Activated naive CD8-positive, alpha-beta T cell treated with anti-CD3 and anti-CD28 coated beads, Interleukin-2, amount 10 ng/mL, durations not matched to agents 7 days and 5 days (primary cell): ENCODE results near the gene CXorf58. TPM values are rescaled to one million over a fixed set of nuclear protein-coding genes. Genes with fewer than 3 reads are reported as not detected.
"Not testable (repeated sequence)": the region's sequence is repeated elsewhere in the genome, so short reads cannot be mapped to it uniquely, and the experiment has no call there.

Experiments
- ATAC-seq: fragments of 150-1000 bp; cut with Tn5 transposase; one replicate; pipeline ENCODE4 v1.10.0; 2021; ENCODE audit warnings: low read depth, moderate library complexity
- POLR2A ChIA-PET: fragments of 350-600 bp; sonication (Branson Sonifier 250); formaldehyde crosslinking; loops from one replicate; lab custom pipeline; 2021; ENCODE audit warnings: antibody characterized with exemption; lab: Charles Lee
- DNase-seq: peaks from one replicate; pipeline ENCODE4 v3.0.0; 2021
- H3K27ac Mint-ChIP-seq: one replicate; pipeline ENCODE4 v1.8.0; 2022; ENCODE audit warnings: mild to moderate bottlenecking, mixed read lengths
- H3K27me3 Mint-ChIP-seq: one replicate; pipeline ENCODE4 v1.8.0; 2022; ENCODE audit warnings: mild to moderate bottlenecking, moderate library complexity, mixed read lengths
- H3K36me3 Mint-ChIP-seq: one replicate; pipeline ENCODE4 v1.8.0; 2021; ENCODE audit warnings: mild to moderate bottlenecking, mixed read lengths
- H3K4me1 Mint-ChIP-seq: one replicate; pipeline ENCODE4 v1.8.0; 2021; ENCODE audit warnings: mixed read lengths
- H3K4me3 Mint-ChIP-seq: one replicate; pipeline ENCODE4 v1.8.0; 2022; ENCODE audit warnings: mild to moderate bottlenecking, moderate library complexity, mixed read lengths
- H3K9me3 Mint-ChIP-seq: one replicate; pipeline ENCODE4 v1.8.0; 2021; ENCODE audit warnings: mixed read lengths
- total RNA-seq, 2 experiments: library from RNA; stranded (reverse); gene quantifications; one replicate each; pipeline ENCODE4 v1.2.3, GENCODE V29; 2021

CXorf58 gene, protein sequence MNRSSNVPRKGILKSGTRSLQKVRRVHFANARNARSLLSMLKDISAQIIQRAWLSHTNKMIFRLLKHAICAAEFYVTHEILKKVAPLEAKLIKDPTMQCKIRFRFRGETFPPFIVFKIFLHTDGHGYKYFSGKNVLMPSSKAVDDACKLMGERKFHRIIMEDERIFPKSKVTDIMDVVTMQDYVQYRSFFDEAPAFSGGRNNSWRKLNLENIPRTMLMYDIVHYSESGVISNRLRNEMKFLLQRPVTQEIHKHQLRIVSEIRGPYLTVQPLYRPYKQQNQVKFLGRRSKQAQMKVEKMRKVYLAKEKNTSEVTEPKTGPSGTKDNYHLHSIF
- not detected for total RNA-seq

DNA sequence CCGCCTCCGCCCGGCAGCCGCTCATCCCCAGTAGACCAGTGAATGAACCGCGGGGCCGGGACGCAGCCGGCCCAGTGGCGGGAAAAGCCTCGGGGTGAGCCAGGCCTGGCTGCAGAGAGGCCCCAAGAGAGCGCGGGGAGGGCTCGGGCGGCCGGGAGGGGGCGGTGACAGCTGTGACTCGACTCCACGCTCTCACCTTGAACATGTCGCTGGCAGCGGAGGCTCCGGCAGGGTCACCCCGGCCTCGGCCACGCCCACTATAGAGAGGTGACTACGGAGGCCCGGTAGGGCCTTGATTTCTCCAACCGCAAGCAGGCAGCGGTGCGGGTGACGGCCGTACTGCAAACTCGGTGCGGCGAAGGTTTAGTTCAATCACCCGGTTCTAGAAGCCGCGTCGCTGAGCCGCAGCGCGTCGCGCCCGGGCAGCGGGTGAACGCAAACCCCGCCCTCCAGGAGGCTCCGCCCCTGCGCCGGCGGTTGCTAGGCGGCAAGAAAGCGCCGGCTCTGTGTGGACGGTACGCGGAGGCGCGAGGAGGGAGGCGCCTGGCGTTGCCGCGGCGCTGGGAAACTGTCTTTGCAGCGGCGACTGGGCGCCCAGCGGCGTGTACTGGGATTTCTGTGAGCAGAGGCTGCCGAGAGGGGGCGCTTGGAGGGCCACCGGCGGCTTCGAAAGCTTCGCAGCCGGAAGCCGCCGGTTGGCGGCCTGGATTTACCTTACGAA, at the start of gene CXorf58, which contains the start of gene APOO:
Gene CXorf58, plus strand, starts transcription at position 509 of the 721 bp plus-strand sequence. CDS start 2,297 bp downstream, outside the sequence.
Gene APOO, minus strand, starts transcription at position 441 of the 721 bp plus-strand sequence. Its CDS starts 236 bp downstream, at position 205.
- DNase-seq (peak; percentile 91), ATAC-seq (peak; percentile 96)
- Mint-ChIP-seq H3K4me1 (peaks cover 11% of the 10 kb centered on the region), H3K27me3 (no peaks in the 10 kb centered on the region), H3K4me3 (peak within 1 kb of the TSS; percentile 84), H3K27ac (peak within 1 kb of the TSS; percentile 89), H3K36me3 (no peaks in the 10 kb centered on the region), H3K9me3 (no peaks in the 10 kb centered on the region)
- POLR2A ChIA-PET: interaction anchor here (0.5 to 4.5 kb wide), 13 partner anchors 22 to 208 kb away, joined by 3 to 35 read pairs (median 4); partner anchors contain the start of genes ACOT9, EIF2S3 and SAT1

DNA sequence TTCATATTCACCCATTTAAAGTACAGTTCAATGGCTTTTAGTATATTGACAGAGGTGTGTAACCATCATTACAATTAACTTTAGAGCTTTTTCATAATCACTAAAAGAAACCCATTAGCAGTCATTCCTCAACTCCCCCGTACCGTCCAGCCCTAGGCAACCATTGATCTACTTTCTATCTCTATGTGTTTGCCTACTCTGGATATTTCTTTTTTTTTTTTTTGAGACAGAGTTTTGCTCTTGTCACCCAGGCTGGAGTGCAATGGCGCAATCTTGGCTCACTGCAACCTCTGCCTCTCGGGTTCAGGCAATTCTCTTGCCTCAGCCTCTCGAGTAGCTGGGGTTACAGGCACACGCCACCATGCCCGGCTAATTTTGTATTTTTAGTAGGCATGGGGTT, 48.6 kb upstream of the CXorf58 start:
- H3K27ac Mint-ChIP-seq, ATAC-seq, H3K9me3 Mint-ChIP-seq, H3K27me3 Mint-ChIP-seq, H3K4me1 Mint-ChIP-seq, DNase-seq, POLR2A ChIA-PET, H3K4me3 Mint-ChIP-seq: not testable (repeated sequence)
- peaks cover 11% of the 10 kb centered on the region for H3K36me3 Mint-ChIP-seq

DNA sequence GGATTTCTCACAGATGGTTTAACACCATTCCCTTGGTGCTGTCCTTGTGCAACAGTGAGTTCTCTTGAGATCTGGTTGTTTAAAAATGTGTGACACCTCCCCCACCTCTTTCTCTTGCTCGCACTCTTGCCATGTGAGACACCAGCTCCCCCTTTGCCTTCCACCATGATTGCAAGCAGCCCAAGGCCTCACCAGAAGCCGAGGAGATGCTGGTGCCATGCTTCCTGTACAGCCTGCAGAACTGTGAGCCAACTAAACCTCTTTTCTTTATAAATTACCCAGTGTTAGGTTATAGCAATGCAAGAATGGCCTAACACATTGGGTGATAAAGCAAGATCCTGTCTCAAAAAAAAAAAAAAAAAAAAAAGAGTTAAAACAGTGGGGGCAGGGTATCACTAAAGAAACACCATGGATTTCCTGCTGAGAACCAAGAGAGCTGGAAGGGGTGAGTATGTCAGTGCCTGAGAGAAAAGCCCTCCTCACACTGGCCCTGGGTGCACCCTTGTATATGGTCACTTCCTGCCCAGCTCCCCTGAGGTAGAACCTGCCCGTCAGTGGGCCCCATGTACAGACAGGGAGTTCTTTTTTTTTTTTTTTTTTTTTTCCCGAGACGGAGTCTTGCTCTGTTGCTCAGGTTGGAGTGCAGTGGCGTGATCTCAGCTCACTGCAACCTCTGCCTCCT, 46.5 kb upstream of the CXorf58 start:
- Mint-ChIP-seq H3K27me3 (no peaks in the 10 kb centered on the region), H3K9me3 (no peaks in the 10 kb centered on the region), H3K4me3 (no peak overlapping the region), H3K27ac (peak overlapping the region; percentile 78), H3K4me1 (no peaks in the 10 kb centered on the region), H3K36me3 (peaks cover 13% of the 10 kb centered on the region)
- POLR2A ChIA-PET: interaction anchor here (1.0 to 1.2 kb wide), 2 partner anchors 45 to 78 kb away, joined by 5 to 6 read pairs; partner anchors contain the start of gene SAT1
- peak; percentile 92 for ATAC-seq
- DNase-seq: no peak

DNA sequence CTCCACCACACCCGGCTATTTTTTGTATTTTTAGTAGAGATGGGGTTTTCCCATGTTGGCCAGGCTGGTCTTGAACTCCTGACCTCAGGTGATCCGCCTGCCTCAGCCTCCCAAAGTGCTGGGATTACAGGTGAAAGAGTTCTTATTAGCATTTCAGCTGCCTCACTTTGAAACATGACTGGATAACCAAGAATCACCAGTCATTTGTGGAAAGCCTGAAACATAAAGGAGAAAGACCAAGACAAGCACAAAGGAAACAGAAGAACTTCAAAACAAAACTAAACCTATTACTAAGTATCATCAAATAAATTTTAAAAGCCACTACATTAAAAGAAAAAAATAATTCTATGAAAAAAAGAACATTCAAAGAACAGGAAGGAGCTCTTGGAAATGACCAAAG, 45.9 kb upstream of the CXorf58 start:
- not testable (repeated sequence) for H3K9me3 Mint-ChIP-seq, ATAC-seq, H3K4me1 Mint-ChIP-seq, DNase-seq, H3K27me3 Mint-ChIP-seq, H3K4me3 Mint-ChIP-seq
- POLR2A ChIA-PET: interaction anchor here (0.5 to 1.2 kb wide), 3 partner anchors 37 to 78 kb away, joined by 5 to 6 read pairs (median 6); partner anchors contain the start of gene SAT1
- Mint-ChIP-seq H3K36me3 (peaks cover 11% of the 10 kb centered on the region), H3K27ac (peak overlapping the region; percentile 38)

DNA sequence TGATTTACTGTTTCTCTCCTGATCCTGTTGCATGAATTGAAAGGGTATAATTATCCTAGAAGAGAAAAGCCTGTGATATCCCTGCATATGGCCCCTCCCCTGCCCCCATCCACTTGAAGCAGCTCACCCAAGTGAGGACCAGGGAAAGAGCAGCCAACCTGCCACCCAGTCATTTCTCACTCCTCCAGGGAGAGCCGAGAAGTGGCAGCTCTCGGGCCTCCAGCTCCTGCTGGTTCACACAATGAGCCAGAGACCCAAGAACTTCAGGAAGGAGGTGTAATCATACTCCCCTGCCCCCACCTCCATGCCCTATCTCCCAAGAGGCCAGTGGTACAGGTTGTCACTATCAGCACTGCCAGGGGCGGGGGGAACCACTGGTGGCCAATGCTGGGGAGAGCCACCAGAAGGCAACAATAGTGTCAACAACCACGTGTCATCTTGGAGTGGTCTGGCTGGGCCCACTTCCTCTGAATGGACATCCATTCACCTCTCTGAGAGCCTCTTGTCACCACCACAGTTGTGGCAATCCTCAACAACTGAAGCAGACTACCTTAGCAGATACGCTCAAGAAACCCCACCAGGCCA, 43.0 kb upstream of the CXorf58 start:
- no peak overlapping the region for H3K4me3 Mint-ChIP-seq
- no peaks in the 10 kb centered on the region for H3K27me3 Mint-ChIP-seq
- no peaks in the 10 kb centered on the region for H3K4me1 Mint-ChIP-seq
- no peak for ATAC-seq
- POLR2A ChIA-PET: interaction anchor here (0.5 kb wide), 1 partner anchor 118 kb away, joined by 3 read pairs; no protein-coding TSS in a partner anchor
- no peak overlapping the region for H3K27ac Mint-ChIP-seq
- peaks cover 11% of the 10 kb centered on the region for H3K36me3 Mint-ChIP-seq
- no peak for DNase-seq
- H3K9me3 Mint-ChIP-seq: no peaks in the 10 kb centered on the region

DNA sequence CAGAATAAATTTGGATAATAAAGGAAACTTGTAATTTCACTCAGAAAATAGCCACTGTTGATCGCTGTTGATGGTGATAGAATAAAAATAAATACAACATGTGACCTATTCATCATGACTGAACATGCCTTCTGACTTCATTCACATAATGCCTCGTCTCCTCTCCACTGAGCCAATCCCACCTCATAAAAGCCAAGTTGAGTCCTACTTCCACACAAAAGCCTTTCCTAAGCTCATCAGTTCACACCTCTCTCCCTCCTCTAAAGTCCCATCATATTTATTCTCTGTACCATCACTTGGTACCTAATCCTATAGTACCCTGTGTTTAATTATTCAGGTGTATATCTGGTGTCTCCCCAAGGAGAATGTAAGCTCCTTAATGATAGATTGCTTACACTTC, 37.8 kb upstream of the CXorf58 start:
- Mint-ChIP-seq H3K27me3 (no peaks in the 10 kb centered on the region), H3K4me1 (no peaks in the 10 kb centered on the region), H3K27ac (no peak overlapping the region), H3K4me3 (no peak overlapping the region), H3K36me3 (peaks cover 13% of the 10 kb centered on the region), H3K9me3 (no peaks in the 10 kb centered on the region)
- ATAC-seq (no peak), DNase-seq (no peak)
- POLR2A ChIA-PET: interaction anchor here (0.5 kb wide), 1 partner anchor 186 kb away, joined by 3 read pairs; no protein-coding TSS in a partner anchor

DNA sequence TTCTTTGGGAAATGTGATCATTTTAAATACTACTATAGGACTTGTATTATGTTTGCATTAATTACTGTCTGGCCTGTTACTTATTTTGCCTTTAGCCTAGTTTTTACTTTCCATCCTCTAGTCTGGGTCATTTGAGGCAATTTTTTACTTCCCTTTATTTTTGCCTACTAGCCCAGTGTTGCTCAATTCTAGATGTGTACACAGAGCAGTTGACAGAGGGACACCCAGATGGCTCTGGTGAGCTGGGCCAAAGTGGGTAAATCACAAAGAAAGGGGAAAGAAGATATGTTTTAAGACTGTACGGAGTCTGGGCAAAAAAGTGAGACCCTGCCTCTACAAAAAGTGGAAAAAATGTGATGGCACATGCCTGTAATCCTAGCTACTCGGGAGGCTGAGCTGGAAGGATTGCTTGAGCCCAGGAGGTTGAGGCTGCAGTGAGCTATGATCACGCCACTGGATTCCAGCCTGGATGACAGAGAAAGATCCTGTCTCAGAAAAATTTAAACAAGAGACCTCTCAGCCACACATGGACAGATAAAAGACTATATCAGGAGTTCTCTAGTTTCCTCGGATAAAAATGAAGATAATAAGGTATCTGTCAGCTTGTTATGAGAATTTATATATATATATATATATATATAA, 35.8 kb upstream of the CXorf58 start:
- DNase-seq: no peak
- H3K27ac Mint-ChIP-seq: no peak overlapping the region
- no peaks in the 10 kb centered on the region for H3K4me1 Mint-ChIP-seq
- POLR2A ChIA-PET: no interaction called here
- H3K36me3 Mint-ChIP-seq: peaks cover 11% of the 10 kb centered on the region
- H3K9me3 Mint-ChIP-seq: no peaks in the 10 kb centered on the region
- no peak overlapping the region for H3K4me3 Mint-ChIP-seq
- no peaks in the 10 kb centered on the region for H3K27me3 Mint-ChIP-seq
- ATAC-seq: no peak

DNA sequence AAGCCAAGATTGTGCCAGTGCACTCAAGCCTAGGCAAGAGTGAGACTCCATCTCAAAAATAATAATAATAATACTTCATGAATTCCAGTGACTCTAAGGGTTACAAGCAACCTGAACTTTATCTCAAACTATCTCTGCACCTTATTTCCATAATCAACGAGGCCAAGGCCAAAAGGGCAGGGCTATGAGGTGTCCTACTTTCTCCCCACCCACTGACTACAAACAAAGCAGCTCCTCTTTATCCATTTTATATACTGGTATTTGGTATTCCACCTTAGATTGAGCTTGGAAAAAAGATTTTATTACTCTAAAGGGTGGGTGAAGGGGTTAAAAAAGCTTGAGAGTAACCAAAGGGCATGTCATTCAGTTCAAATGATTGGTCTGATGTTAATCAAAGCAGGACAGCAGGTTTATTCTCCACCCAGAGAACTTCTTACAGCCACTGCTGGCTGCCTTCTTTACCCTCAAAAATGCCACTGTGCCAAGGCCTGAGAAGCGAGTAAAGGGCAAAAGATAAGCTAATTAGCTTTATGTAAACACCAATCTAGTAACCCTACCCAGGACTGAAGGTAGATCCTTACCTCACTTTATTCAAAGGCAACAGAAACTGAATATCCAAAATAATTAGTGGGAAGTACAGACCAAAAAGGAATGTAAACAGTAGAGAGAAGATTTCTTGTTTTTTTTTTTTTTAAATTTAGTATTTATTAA, 28.3 kb upstream of the CXorf58 start:
- ATAC-seq (no peak), DNase-seq (no peak)
- Mint-ChIP-seq H3K9me3 (no peaks in the 10 kb centered on the region), H3K36me3 (peaks cover 2% of the 10 kb centered on the region), H3K27ac (no peak overlapping the region), H3K27me3 (no peaks in the 10 kb centered on the region), H3K4me3 (no peak overlapping the region), H3K4me1 (peaks cover under 1% of the 10 kb centered on the region)
- POLR2A ChIA-PET: no interaction called here

DNA sequence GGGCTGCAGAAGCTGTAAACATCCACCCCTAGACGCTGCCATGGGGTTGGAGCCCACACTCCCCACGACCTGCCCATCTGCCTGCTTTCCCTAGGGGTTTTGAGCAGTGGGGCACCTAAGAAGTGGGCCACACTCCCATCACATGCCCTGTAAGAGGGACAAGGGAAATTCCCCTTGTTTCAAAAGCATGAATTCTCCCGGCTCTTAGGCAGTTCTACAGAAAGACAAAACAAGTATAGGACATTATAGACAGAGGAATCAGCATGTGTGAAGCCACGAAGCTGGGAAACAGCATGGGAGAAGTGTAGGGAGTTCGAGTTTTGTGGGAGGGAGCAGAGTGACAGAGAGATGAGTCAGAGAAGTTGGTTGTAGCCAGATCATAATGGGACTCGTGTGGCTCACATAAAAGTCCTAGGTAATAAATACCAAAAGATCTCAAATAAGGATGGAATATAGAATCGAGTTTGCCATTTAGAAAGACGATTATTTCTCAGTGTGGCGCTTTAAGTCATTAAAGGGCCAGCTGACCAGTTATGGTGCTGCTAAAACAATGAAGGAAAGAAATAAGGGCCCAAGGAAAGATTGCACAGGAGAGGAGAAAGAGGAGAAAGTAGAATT, 24.0 kb upstream of the CXorf58 start:
- H3K27ac Mint-ChIP-seq: no peak overlapping the region
- no peaks in the 10 kb centered on the region for H3K27me3 Mint-ChIP-seq
- peaks cover 5% of the 10 kb centered on the region for H3K4me1 Mint-ChIP-seq
- POLR2A ChIA-PET: no interaction called here
- ATAC-seq: no peak
- H3K9me3 Mint-ChIP-seq: no peaks in the 10 kb centered on the region
- H3K4me3 Mint-ChIP-seq: no peak overlapping the region
- H3K36me3 Mint-ChIP-seq: peaks cover 5% of the 10 kb centered on the region
- DNase-seq: no peak

DNA sequence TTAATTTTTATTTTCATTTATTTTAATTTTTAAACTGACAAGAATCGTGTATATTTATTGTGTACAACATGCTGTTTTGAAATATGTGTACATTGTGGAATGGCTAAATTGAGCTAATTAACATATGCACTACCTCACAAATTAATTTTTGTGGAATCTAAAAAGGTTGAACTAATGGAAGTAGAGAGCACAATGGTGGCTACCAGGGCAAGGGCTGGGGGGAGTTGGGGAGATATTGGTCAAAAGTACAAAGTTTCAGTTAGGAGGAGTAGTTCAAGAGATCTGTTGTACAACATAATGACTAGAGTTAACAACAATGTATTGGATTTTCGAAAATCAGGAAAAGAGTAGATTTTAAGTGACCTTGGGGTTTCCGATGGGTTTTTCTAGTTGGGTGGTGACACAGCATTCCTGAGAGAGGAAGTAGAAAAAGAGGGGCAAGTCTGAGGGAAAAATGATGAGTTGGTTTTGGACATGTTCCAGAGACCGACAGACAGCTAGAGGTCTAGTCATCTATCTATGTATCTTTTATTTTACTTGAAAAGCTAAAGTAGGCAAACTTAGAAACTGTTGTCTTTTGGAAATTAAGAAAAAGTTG, 23.3 kb upstream of the CXorf58 start:
- Mint-ChIP-seq H3K9me3 (no peaks in the 10 kb centered on the region), H3K27me3 (no peaks in the 10 kb centered on the region)
- POLR2A ChIA-PET: no interaction called here

DNA sequence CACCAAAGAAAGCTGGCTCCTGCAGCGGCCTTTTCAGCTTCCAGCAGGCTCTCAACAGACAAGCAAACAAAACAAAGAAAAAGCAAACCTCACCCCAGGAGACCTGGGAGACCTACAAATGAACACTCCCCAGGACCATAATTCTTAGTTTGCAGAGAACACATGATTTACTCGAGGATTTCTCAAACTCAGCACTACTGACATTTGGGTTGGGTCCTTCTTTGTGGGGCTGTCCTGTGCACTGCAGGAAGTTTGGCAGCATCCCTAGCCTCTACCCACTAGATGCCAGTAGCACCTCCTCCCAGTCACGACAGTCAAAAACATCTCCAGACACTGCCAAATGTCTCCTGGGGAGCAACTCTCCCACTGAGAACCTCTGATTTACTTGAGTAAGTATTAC, 22.0 kb upstream of the CXorf58 start:
- POLR2A ChIA-PET: interaction anchor here (1.4 kb wide), 1 partner anchor 103 kb away, joined by 3 read pairs; the partner anchor contains the start of gene SAT1
- ATAC-seq (no peak), DNase-seq (no peak)

More for the DNA sequence above, 23.3 kb upstream of the CXorf58 start:
- DNase-seq: no peak
- peaks cover 5% of the 10 kb centered on the region for H3K36me3 Mint-ChIP-seq
- H3K27ac Mint-ChIP-seq: no peak overlapping the region
- no peak overlapping the region for H3K4me3 Mint-ChIP-seq
- no peak for ATAC-seq
- peaks cover 5% of the 10 kb centered on the region for H3K4me1 Mint-ChIP-seq

More for the DNA sequence above, 22.0 kb upstream of the CXorf58 start:
- H3K4me3 Mint-ChIP-seq: no peak overlapping the region
- H3K36me3 Mint-ChIP-seq: peaks cover 5% of the 10 kb centered on the region
- no peak overlapping the region for H3K27ac Mint-ChIP-seq
- no peaks in the 10 kb centered on the region for H3K27me3 Mint-ChIP-seq
- H3K4me1 Mint-ChIP-seq: peaks cover 5% of the 10 kb centered on the region
- no peaks in the 10 kb centered on the region for H3K9me3 Mint-ChIP-seq
